GM18517 (cell line): ENCODE measurements around the gene SGCE.

ENCODE experiments used
- ATAC-seq: cut with Tn5 transposase; IDR thresholded peaks from one replicate; pipeline ENCODE4 v1.9.1; 2021; ENCODE audit warnings: mild to moderate bottlenecking, moderate library complexity; ENCODE audit not compliant: unreplicated experiment

The SGCE gene

GRCh38 chr7:94660006-94660405 lies 4.1 kb upstream of the SGCE start:
- no peak for ATAC-seq

GRCh38 chr7:94658826-94659225 lies 2.9 kb upstream of the SGCE start:
- ATAC-seq: peak; percentile 0

GRCh38 chr7:94657771-94658693 lies 2.1 kb upstream of the SGCE start:
- peak; percentile 72 for ATAC-seq

GRCh38 chr7:94656925-94657731 lies 1.2 kb upstream of the SGCE start:
- ATAC-seq: no peak

GRCh38 chr7:94656658-94656924 lies 658 bp upstream of the SGCE start:
- no peak for ATAC-seq

- ATAC-seq: no peak
Measured at GRCh38 chr7:94655126-94655847, 646 bp downstream of the SGCE start.

GRCh38 chr7:94654783-94655125 lies 1.2 kb downstream of the SGCE start:
- ATAC-seq: no peak

- no peak for ATAC-seq
Measured at GRCh38 chr7:94650147-94651051, 5.5 kb downstream of the SGCE start.

GRCh38 chr7:94649450-94649849 lies 6.5 kb downstream of the SGCE start:
- ATAC-seq: peak; percentile 76

- ATAC-seq: no peak
Measured at GRCh38 chr7:94648731-94649130, 7.2 kb downstream of the SGCE start.

- ATAC-seq: no peak
Measured at GRCh38 chr7:94647295-94647694, 8.6 kb downstream of the SGCE start.

- ATAC-seq: no peak
Measured at GRCh38 chr7:94643771-94644545, 12.0 kb downstream of the SGCE start.

- ATAC-seq: no peak
Measured at GRCh38 chr7:94642838-94643653, 12.9 kb downstream of the SGCE start.

- ATAC-seq: no peak
Measured at GRCh38 chr7:94639384-94639783, 16.5 kb downstream of the SGCE start.

- ATAC-seq: no peak
Measured at GRCh38 chr7:94635687-94636086, 20.2 kb downstream of the SGCE start.

- ATAC-seq: no peak
Measured at GRCh38 chr7:94634502-94634901, 21.4 kb downstream of the SGCE start.

GRCh38 chr7:94633687-94634086 lies 22.2 kb downstream of the SGCE start:
- ATAC-seq: no peak

GRCh38 chr7:94633014-94633341 lies 23.0 kb downstream of the SGCE start:
- no peak for ATAC-seq

GRCh38 chr7:94632338-94633013 lies 23.5 kb downstream of the SGCE start:
- ATAC-seq: peak; percentile 64
